ENCODE measurements around the gene NCAPD2.
A peak's percentile ranks its signal among the peaks of the same experiment; 100 is the strongest.
"Not testable (repeated sequence)": the region's sequence is repeated elsewhere in the genome, so short reads cannot be mapped to it uniquely, and the experiment has no call there.

Gene NCAPD2

DNA sequence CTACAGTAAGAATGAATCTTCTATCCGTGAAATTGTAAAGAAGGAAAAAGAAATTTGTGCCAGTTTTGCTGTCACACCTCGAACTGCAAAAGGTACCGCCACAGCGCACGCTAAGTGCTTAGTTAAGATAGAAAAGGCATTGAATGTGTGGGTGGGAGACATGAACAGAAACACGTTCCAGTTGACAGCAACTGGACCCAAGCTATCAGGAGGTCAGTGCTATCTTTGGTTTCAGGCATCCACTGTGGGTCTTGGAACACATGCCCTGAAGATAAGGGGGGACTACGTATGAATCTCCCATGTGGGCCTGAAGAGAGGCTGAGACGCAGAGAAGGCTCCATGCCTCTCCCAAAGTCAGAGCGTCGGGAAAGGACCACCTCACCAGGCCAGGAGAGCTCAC lies 52.1 kb downstream of the NCAPD2 start:
- DNase-seq (ENCODE audit: insufficient read length, low spot score) (no peak), FAIRE-seq (no peak)

DNA sequence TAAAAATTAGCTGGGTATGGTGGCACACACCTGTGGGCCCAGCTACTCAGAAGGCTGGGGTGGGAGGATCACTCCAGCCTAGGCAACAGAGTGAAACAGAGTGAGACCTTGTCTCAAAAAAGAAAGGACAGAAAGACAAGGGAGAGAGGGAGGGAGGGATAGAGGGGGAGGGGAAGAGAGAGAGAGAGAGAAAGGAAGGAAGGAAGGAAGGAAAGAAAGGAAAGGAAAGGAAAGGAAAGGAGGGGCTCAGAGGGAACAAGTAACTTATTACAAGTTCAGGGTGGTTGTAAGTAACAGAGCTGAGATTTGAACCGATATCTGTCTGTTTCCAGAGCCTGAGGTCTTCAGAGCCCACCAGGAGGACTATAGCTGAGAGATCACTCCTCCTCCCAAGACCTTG lies 53.7 kb downstream of the NCAPD2 start:
- no peak for FAIRE-seq
- DNase-seq (ENCODE audit: insufficient read length, low spot score): no peak

DNA sequence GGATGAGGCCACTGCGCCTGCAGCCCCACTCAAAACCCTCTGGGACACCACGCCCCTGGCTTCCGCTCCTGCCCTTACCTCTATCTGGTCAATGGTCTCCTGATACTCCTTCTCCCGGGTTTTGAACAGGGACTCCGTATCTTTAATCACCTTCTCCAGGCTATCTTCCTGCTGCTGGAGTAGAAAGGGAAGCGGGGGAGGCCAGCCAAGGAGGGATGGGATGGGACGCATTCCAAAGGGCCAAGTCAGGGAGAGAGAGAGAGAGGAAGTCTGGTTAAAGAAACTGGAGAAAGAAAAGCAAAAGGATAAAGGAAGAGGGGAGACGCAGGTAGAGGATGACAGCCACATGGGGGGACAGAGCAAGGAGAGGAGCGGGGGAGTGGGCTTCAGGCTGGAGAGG lies 54.1 kb downstream of the NCAPD2 start:
- FAIRE-seq: no peak
- no peak for DNase-seq (ENCODE audit: insufficient read length, low spot score)

DNA sequence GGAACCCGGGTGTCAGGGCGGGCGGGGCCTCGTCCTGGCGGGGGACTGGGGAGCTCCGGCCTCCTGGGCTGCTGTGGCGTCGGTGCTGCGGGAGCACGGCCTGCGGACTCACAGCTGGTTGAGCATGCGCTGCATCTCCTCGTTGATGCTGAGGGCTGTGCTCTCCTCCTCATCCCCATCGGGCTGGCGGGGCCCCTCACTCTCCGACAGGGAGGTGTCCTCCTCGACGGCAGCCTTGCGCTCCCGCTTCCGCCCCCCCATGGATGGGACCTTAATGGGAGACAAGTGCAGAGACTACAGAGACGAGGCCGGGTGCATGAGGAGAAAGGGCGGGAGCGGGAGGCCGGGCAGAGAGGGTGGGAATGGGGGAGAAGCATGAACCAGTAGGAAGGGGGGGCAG lies 54.7 kb downstream of the NCAPD2 start:
- no peak for FAIRE-seq
- no peak for DNase-seq (ENCODE audit: insufficient read length, low spot score)

DNA sequence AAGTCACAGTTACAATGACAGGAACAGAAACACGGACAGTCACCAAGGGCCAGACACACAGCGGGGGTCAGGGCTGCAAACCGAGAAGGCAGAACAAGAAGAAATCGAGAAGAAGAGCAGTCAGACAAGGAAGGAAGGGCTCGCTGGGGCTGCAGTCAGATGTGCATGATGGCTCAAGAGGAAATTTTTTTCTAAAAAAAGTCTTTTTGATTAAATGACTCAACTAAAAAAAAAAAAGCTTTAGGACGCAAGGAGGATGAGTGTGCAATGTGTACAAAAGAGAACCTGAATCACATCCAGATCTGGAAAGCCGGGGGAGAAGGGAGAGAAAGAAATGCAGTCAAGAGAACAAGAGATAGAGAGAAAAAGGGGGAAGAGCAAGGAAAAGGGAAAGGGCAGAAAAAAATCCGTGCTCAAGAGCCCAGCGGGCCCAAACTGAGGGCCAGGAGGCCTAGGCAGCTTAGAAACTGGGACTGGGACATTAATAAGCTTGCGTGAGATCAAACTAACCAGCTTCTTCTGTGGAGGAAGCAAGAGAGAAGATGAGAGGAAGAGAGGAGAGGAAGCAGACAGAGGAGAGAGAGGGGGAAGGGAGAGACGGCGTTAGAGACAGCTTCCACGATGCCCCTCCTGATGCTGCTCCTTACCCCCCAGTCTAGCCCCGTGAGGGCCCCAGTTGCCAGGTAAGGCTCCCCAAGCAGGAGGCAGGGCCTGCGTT lies 55.2 kb downstream of the NCAPD2 start:
- FAIRE-seq (no peak), DNase-seq (ENCODE audit: insufficient read length, low spot score) (no peak)

DNA sequence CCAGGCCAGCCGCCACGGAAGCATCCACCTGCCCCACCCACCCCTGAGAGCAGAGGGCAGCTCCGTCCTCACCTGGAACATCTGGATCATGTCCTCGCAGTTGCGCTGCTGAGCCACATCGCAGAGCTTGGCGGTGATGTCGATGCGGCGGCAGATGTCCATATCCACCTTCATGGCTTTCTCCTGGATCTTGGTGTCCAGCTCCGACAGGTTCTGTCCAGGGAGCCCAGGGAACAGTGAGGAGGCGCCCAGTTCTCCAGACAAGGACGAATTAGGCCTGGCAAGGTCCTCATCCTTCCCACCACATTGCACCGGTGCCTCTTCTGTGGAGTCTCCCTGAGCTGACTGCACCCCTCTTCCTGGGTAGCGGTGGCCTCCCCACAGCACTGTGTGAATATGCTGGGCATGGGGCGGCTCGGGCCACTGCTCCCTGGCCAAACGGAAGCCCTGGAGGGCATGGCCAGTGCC lies 55.8 kb downstream of the NCAPD2 start:
- DNase-seq (ENCODE audit: insufficient read length, low spot score) (no peak), FAIRE-seq (no peak)

DNA sequence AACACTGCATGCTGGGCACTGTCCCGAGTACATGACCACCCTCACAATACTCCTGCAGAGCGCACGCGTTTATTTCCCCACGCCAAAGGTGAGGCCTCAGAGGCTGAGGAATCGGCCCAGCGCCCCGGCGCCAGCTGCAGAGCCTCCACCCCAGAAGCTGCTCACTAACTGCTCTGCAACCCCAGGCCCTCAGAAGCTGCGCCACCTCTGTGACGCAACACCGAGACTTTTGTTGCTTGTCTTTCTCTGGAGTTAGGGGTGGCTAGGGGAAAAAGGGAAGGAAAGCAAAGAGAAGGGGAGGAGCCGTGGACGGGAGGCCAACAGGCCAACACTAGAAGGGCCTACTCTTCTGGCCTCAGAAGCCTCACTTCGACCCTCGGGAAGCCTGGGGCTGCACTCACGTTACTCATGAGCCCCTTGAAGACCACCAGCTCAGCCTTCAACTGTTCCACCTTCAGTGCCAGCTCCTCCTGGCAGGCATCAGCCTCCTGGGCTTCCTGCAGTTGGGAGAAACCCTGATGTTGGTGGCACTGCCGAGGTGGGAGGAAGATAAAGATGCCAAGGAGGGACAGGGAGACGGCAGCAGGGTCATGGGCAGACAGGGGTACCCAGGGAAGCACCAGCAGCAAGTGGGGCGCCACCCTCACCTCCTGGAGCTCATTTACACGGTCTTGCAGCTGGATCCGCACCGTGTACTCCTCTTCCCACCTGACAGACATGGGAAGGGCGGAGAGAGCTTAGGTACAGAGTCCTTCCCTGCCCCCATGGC lies 56.6 kb downstream of the NCAPD2 start:
- DNase-seq (ENCODE audit: insufficient read length, low spot score): no peak
- no peak for FAIRE-seq

DNA sequence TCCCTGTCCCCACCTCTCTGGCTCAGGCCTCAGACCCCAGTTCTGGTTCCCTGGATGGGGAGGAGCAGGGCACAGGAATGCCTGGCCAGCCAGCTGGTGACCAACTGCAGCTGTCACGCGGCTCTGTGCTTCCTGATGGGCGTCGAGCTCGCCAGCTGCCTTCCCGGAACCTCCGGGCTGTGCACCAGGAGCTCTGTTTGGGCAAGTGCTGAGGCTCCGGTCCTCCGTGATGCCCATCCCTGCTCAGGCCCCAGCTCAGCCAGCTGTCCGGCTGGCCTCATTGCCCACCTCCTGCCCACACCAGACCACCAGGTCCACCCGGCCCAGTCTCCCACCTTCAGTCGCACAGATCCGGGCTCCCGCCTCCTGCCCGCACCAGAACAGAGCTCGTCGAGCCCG lies 57.2 kb downstream of the NCAPD2 start:
- no peak for DNase-seq (ENCODE audit: insufficient read length, low spot score)
- FAIRE-seq: no peak

DNA sequence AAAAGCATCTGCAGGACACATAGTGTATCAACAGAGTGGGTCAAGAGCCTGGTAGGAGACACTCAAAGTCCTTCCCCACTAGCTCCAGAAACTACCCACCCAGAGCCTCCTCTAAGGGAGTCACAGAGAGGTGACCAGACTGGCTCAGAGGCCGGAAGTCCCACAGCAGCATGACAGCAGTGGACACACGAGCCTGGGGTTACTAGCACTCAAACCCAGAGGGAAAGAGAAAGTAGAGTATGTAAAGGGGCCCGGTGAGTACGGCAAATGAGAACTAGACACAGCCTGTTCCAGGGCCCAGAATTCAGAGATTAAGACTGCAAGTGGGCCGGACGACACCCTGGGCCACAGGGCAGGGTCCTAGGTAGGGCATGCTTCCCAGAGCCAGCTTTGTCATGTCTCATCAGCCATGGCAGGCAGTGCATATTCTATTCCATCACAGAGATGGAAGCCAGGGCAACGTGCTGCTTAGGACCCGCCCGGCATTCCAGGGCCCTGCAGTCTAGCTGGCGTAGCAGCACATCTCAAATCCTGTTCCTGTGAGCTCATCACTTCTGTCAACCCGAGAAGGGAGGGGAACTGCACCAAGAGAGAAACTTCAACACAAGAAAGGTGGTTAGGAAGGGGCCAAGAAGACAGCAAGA lies 57.7 kb downstream of the NCAPD2 start:
- no peak for DNase-seq (ENCODE audit: insufficient read length, low spot score)
- no peak for FAIRE-seq

DNA sequence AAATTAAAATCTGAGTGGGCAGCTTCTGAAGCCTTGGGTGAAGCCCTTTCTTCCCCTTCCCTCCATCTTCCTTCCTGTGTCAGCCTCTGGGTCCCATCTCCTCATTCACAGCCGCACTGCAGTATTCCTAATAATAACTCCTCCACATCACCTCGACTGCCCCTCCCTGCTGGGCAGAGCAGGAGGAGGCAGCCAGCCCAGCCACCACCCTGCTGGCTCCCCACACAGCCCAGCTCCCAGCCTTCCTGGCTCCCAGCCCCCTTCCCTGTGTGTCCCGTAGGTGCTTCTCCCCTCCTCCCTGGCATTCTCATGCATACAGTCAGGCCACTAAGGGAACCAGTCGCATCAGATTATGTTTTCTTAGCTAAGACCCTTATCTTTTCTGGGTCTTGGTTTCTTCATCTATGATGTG lies 58.2 kb downstream of the NCAPD2 start:
- no peak for DNase-seq (ENCODE audit: insufficient read length, low spot score)
- no peak for FAIRE-seq

DNA sequence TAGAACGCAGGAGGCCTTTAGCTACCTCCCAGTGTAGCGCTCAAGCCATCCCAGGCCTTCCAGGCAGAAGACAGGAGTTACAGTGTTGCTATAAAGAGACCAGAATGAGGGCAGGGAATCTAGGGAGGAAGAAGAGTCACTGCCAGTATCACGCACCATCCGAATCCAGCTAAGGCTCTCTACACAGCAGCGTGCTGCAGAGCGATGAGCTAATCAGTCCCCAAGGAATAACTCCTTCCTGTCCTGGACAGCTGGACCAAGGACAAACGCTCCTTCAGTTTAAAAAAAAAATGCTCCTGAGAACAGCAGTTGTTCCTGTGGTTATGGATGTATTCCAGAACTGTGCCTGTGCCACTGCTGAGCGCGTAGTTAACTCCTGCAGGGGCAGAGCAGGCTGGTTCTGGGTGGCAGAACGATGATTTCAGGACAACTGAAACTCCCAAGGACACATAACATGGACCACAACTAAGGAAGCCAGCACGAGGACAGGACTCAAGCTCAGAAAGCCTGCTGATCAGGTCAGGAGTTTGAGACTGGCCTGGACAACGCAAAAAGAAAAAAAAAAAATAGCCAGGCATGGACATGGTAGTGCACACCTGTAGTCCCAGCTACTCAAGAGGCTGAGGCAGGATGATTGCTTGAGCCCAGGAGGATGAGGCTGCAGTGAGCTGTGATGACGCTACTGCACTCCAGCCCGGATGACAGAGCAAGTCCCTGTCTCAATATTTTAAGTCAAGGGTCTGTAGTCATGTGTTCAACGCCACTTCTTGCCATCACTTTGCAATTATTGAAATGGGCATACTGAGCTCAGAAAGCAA lies 59.4 kb downstream of the NCAPD2 start:
- FAIRE-seq (peak; percentile 21), DNase-seq (ENCODE audit: insufficient read length, low spot score) (no peak)

DNA sequence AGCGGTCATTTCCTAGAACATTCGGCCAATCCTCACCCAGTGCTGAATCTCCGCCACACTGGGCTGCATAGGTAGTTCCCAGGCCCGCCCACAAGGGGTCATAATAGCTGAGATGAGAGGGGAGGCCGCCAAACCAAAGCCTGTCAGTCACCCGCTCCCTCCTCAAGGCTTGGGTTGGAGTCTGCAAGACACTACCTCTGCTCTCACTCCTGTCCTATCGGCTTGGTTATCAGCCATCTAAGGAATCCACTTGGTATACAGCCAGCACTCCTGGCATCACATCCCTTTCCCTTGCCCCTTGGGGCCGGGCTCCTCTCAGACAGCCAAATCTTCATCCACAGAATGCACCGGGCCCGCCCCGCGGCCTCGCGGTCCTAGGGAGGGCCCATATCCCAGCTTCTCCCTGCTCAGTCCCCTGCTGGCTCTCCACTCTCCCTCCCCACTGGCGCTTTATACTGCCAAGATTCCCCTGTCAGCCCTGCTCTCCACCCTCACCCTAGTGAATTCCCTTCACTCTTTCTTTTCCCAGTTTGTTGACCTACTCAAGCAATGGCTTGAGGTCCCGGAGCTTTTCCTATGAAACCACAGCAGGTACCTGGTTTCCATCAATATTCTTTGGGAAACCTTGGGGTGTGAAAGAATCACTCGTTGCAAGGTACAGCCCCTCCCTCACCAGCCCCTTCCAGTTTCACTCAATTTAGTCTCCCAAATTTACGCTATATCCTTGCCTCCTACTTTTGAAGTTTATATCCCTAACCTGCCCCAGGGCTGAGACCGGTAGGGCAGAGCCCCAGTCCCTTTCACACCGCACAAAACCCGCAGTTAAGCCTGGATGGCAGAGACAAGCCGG lies 60.5 kb downstream of the NCAPD2 start:
- DNase-seq (ENCODE audit: insufficient read length, low spot score): peak; percentile 89
- FAIRE-seq: peak; percentile 95

DNA sequence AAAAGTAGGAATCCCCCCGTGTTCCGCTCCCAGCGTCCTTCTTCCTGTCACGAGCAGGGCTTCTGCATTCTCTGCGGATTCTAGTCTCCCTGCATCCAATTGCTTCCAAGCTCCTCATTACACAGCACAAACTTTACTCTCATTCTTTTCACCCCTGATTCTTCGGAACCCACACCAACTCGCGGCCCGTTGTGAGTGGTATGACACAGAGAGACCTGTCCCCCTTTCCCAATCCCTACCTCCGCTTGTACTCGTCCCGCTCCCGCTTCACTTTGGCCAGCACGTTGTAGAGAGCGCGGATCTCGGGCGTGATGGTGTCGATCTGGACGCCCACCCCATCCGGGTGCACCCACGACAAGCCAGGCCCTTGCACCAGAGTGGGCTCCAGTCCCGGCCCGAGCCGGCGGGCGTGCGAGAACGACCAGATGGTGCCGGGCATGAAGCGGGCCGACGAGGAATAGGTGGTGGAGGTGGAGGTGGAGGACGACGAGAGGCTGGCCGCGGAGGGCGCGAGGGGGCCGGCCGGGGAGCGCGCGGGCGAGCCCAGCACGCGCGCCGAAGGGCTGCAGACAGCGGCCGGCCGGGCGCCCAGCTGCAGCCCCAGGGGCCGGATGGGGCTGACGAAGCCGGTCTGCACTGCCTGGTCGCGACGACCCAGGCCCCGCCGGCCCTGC lies 61.3 kb downstream of the NCAPD2 start:
- no peak for FAIRE-seq
- no peak for DNase-seq (ENCODE audit: insufficient read length, low spot score)

DNA sequence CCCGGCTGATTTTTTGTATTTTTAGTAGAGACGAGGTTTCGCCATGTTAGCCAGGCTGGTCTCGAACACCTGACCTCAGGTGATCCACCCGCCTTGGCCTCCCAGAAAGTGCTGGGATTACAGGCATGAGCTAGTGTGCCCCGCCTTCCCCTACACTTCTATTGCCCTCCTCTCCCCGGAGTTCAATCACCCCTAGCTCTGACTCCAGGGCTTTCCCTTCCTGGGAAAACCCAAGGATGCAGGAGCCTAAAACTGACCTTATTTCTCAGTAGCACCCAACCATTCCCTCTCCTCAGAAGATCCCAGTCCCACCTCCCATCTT lies 62.6 kb downstream of the NCAPD2 start:
- not testable (repeated sequence) for DNase-seq (ENCODE audit: insufficient read length, low spot score); FAIRE-seq

DNA sequence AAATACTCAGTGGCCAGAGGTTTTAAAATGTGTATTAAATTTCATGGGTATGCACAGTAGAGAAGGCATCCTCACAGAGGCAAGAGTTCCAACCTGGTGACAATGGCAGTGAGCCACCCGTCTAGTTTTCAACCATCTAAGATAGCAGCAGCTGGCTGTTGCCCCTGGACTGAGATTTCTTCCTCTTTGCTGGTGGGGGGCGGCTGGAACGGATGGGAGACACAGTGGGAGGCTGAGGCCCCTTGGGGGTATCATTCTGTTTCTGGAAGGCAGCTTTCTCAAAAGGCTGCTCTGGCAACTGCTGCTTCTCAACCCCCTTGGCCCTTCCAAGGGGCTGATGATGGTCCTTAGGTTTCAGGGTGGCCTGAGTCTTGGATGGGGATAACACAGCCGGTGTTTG lies 63.0 kb downstream of the NCAPD2 start:
- DNase-seq (ENCODE audit: insufficient read length, low spot score) (no peak), FAIRE-seq (no peak)

DNA sequence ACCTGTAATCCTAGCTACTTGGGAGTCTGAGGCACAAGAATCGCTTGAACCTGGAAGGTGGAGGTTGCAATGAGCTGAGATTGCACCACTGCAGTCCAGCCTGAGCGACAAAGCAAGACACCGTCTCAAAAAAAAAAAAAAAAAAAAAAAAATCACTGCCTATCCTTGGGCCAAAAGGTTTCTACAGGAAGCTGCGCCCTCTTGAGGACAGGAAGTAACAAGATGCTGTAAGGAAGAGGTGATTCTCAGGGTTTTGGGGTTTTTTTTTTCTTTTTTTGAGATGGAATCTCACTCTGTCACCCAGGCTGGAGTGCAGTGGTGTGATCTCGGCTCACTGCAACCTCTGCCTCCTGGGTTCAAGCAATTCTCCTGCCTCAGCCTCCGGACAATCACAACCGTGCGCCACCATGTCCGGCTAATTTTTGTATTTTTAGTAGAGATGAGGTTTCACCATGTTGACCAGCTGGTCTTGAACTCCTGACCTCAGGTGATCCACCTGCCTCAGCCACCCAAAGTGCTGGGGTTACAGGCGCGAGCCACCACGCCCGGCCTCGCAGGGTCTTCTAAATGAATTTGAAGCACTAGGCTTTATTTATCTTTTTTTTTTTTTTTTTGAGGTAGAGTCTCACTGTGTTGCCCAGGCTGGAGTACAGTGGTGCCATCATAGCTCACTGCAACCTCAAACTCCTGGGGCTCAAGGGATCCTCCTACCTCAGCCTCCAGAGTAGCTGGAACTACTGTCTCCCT lies 64.3 kb downstream of the NCAPD2 start:
- peak; percentile 26 for FAIRE-seq
- DNase-seq (ENCODE audit: insufficient read length, low spot score): not testable (repeated sequence)

DNA sequence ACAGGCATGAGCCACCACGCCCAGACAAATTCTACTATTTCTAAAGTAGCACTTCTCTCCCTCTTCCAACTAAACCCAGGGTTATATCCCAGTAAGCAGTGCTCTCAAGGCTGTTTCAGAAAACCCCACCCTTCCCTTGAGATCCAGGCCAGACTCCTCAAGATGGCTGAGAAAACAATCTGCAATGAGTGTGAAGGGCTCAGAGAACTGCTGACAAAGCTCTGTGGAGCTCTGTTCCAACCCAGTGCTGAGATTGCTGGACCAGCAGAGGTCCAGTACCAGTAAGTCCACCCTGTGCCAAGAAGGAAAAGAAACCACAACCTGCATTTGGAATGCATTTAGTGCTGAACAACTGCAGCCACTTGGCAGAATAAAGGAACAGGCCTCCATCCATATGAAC lies 65.6 kb downstream of the NCAPD2 start:
- FAIRE-seq (no peak), DNase-seq (ENCODE audit: insufficient read length, low spot score) (no peak)

DNA sequence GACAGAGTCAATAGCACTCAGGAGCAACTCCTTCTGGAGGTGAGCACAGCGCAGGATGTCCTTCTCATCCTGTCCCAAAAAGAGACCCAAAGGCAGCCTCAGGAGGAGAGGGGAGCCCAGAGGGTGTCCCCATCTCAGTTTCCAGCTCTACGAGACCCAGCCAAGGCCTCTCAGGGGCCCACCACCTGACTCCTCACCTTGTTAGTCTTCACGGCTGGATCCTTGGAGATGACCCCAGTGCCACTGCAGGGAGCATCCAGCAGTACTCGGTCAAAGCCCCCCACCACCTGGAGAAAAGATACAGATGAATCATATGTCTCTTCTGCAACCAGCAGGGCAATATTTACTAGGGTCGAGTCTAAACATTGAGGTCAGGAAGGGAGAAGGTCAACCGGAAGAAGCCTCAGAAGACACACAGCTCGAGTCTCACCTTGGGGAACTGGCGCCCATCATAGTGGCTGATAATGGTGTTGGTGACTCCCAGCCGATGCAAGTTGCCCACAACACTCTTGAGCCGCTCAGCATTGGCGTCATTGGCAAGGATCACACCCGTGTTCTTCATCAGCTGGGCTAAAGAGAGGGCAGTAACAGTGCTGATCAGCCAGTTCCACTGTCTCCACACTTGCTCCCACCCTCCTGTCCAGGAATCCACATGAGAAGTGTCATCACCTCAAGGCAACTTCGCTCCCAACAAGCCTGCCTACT lies 66.8 kb downstream of the NCAPD2 start:
- FAIRE-seq (no peak), DNase-seq (ENCODE audit: insufficient read length, low spot score) (no peak)
